HepG2 (cell line): ENCODE data around the gene CLCN2. TPM values are rescaled to one million over a fixed set of nuclear protein-coding genes. Genes with fewer than 3 reads are reported as not detected.
A peak's percentile ranks its signal among the peaks of the same experiment; 100 is the strongest.

ENCODE experiments used
- CERS6 ChIP-seq: sonication (generic); formaldehyde crosslinking; IDR thresholded peaks from 2 replicates; pipeline ENCODE4 v1.5.0; 2020; ENCODE audit warnings: missing genetic modification reagents
- CREM ChIP-seq, 2 experiments: sonication (generic) in 1 of 2; formaldehyde crosslinking in 1 of 2; IDR thresholded peaks; 2 replicates each; pipeline versions ENCODE4 v1.4.0 to v1.6.1; 2016 to 2020; ENCODE audit warnings: antibody characterized with exemption in 1 of 2, mild to moderate bottlenecking in 1 of 2, missing genetic modification reagents in 1 of 2
- ETS1 ChIP-seq: sonication (generic); formaldehyde crosslinking; IDR thresholded peaks from 2 replicates; pipeline ENCODE4 v1.4.0; 2020; ENCODE audit warnings: missing genetic modification reagents
- ETV5 ChIP-seq: IDR thresholded peaks from 2 replicates; pipeline ENCODE4 v1.6.1; 2018; ENCODE audit warnings: missing biosample characterization, missing genetic modification reagents, inconsistent platforms, borderline replicate concordance
- FOXO4 ChIP-seq: sonication (generic); formaldehyde crosslinking; conservative IDR thresholded peaks from 2 replicates; pipeline ENCODE4 v1.8.1; 2023; ENCODE audit warnings: missing genetic modification reagents
- FOXP1 ChIP-seq, 2 experiments: fragments of 450-650 bp in 1 of 2; IDR thresholded peaks; 2 replicates each; pipeline ENCODE4 v1.6.1; 2017 to 2018; ENCODE audit warnings: antibody characterized with exemption in 1 of 2
- FOXP4 ChIP-seq: sonication (generic); formaldehyde crosslinking; IDR thresholded peaks from 2 replicates; pipeline ENCODE4 v1.4.0; 2020; ENCODE audit warnings: missing genetic modification reagents
- HNRNPH1 ChIP-seq: fragments of 200-400 bp; formaldehyde crosslinking; optimal IDR thresholded peaks from 2 replicates; pipeline ENCODE3; 2017; ENCODE audit warnings: mild to moderate bottlenecking, low read depth, low read length
- JUN ChIP-seq: sonication (generic); formaldehyde crosslinking; IDR thresholded peaks from 2 replicates; pipeline ENCODE4 v1.4.0; 2020; ENCODE audit warnings: mild to moderate bottlenecking, missing genetic modification reagents
- MLLT10 ChIP-seq: sonication (generic); formaldehyde crosslinking; IDR thresholded peaks from 2 replicates; pipeline ENCODE4 v1.4.0; 2020; ENCODE audit warnings: missing genetic modification reagents
- MTA3 ChIP-seq: sonication (generic); formaldehyde crosslinking; IDR thresholded peaks from 2 replicates; pipeline ENCODE4 v1.4.0; 2020; ENCODE audit warnings: missing genetic modification reagents
- RFX5 ChIP-seq: IDR thresholded peaks from 2 replicates; pipeline ENCODE4 v1.6.1; 2011; ENCODE audit warnings: low read depth, low read length, improper control_type of control experiment
- SMYD3 ChIP-seq: sonication (generic); formaldehyde crosslinking; IDR thresholded peaks from 2 replicates; pipeline ENCODE4 v1.8.1; 2023; ENCODE audit warnings: mild to moderate bottlenecking, missing genetic modification reagents
- SRSF1 ChIP-seq: fragments of 200-400 bp; formaldehyde crosslinking; optimal IDR thresholded peaks from 2 replicates; pipeline ENCODE3; 2017; ENCODE audit warnings: mild to moderate bottlenecking, low read depth, low read length, moderate library complexity
- ZMYM2 ChIP-seq: sonication (generic); formaldehyde crosslinking; IDR thresholded peaks from 2 replicates; pipeline ENCODE4 v1.8.0; 2022; ENCODE audit warnings: mild to moderate bottlenecking, missing genetic modification reagents
- ZNF138 ChIP-seq: sonication (generic); formaldehyde crosslinking; IDR thresholded peaks from 2 replicates; pipeline ENCODE4 v1.5.0; 2020; ENCODE audit warnings: mild to moderate bottlenecking, low read depth, missing genetic modification reagents
- ZNF496 ChIP-seq: sonication (generic); formaldehyde crosslinking; IDR thresholded peaks from 2 replicates; pipeline ENCODE4 v1.8.1; 2023; ENCODE audit warnings: mild to moderate bottlenecking, moderate library complexity, missing genetic modification reagents; ENCODE audit not compliant: insufficient replicate concordance
- ZNF740 ChIP-seq: sonication (generic); formaldehyde crosslinking; IDR thresholded peaks from 2 replicates; pipeline ENCODE4 v1.4.0; 2020; ENCODE audit warnings: missing genetic modification reagents
- ZNF766 ChIP-seq: sonication (generic); formaldehyde crosslinking; IDR thresholded peaks from 2 replicates; pipeline ENCODE4 v1.5.0; 2020; ENCODE audit warnings: missing genetic modification reagents, borderline replicate concordance
- ZNF773 ChIP-seq: sonication (generic); formaldehyde crosslinking; IDR thresholded peaks from 2 replicates; pipeline ENCODE4 v1.4.0; 2020; ENCODE audit warnings: missing genetic modification reagents, borderline replicate concordance
- ZXDC ChIP-seq: sonication (generic); formaldehyde crosslinking; IDR thresholded peaks from 2 replicates; pipeline ENCODE4 v1.5.0; 2020; ENCODE audit warnings: mild to moderate bottlenecking, missing genetic modification reagents
- polyA plus RNA-seq, 8 experiments: library from polyadenylated mRNA; depleted of rRNA in 3 of 8; stranded (reverse) in 7 of 8; unstranded in 1 of 8; fragments of >200 nt; fragmentation: Illumina TruSeq in 4 of 8; extraction: Trizol in 4 of 8; gene quantifications; 2 replicates each; pipeline versions ENCODE4 v1.2.1 to v1.2.3, GENCODE V29; 2011 to 2016; ENCODE audit warnings: low read depth in 4 of 8, missing spikeins in 1 of 8, mixed read lengths in 1 of 8; ENCODE audit not compliant: insufficient read depth in 1 of 8
- total RNA-seq, 5 experiments: library from RNA; depleted of rRNA; stranded (reverse); fragments of >200 nt; fragmentation: Illumina TruSeq; extraction: Trizol; gene quantifications; 2 replicates each; pipeline ENCODE4 v1.2.3, GENCODE V29; 2016; ENCODE audit warnings: low read depth in 1 of 5

The CLCN2 gene
- total and polyA plus RNA-seq, 2 of the 13 experiments (the other 11 are each of a cell fraction or from before 2014, with no cell fraction given) = 11.4 to 13.5 TPM

- peak; percentile 77 for TF ChIP-seq CREM (IDR thresholded peaks at IDR 0.05)
- no peak for TF ChIP-seq CREM (CRISPR knock-in tag; IDR thresholded peaks at IDR 0.05)
- no peak for TF ChIP-seq HNRNPH1
- no peak for TF ChIP-seq ZMYM2 (CRISPR knock-in tag)
- no peak for TF ChIP-seq CERS6 (CRISPR knock-in tag)
- TF ChIP-seq ETS1 = no peak
- 0 out of 2 replicates have a peak, but pooled peaks have one; percentile 48 for TF ChIP-seq ZNF773 (CRISPR knock-in tag)
- TF ChIP-seq MLLT10 (CRISPR knock-in tag) = no peak
- TF ChIP-seq ETV5 = peak; percentile 66; the same call in 1 of the 2 replicates
- TF ChIP-seq SMYD3 (CRISPR knock-in tag) = no peak
- TF ChIP-seq RFX5 = no peak
- TF ChIP-seq ZNF496 (CRISPR knock-in tag) = no peak
- peak; percentile 81 for TF ChIP-seq ZXDC (CRISPR knock-in tag)
- no peak for TF ChIP-seq SRSF1
- no peak for TF ChIP-seq FOXP4
- TF ChIP-seq ZNF740 (CRISPR knock-in tag) = no peak
- no peak for TF ChIP-seq FOXO4 (CRISPR knock-in tag)
- 0 out of 2 replicates have a peak, but pooled peaks have one; percentile 79 for TF ChIP-seq ZNF766
- TF ChIP-seq ZNF138 (CRISPR knock-in tag) = no peak
- TF ChIP-seq JUN = no peak
- no peak for TF ChIP-seq FOXP1 (IDR thresholded peaks at IDR 0.05)
- no peak for TF ChIP-seq FOXP1 (CRISPR knock-in tag; IDR thresholded peaks at IDR 0.05)
- TF ChIP-seq MTA3 = no peak
Measured at GRCh38 chr3:184298759-184299487, 62.5 kb downstream of the CLCN2 start, which contains the start of gene PSMD2 (continued).
